GM12801 (cell line): Measurements from ENCODE around the gene MORN1.

Source experiments
- CTCF ChIP-seq: IDR thresholded peaks from one replicate; pipeline ENCODE4 v1.5.1; 2011; ENCODE audit warnings: control low read depth; ENCODE audit not compliant: insufficient read length; ENCODE audit errors: extremely low read depth

Gene MORN1

GRCh38 chr1:2389644-2390043 lies 1.7 kb downstream of the MORN1 start:
- no peak for TF ChIP-seq CTCF

- TF ChIP-seq CTCF, result no peak
Measured at GRCh38 chr1:2388004-2388913, 3.1 kb downstream of the MORN1 start.

GRCh38 chr1:2386636-2387611 lies 4.4 kb downstream of the MORN1 start:
- no peak for TF ChIP-seq CTCF

- TF ChIP-seq CTCF, result no peak
Measured at GRCh38 chr1:2385606-2386280, 5.6 kb downstream of the MORN1 start.

- no peak for TF ChIP-seq CTCF
Measured at GRCh38 chr1:2384941-2385481, 6.3 kb downstream of the MORN1 start.

GRCh38 chr1:2384130-2384860 lies 7.1 kb downstream of the MORN1 start:
- no peak for TF ChIP-seq CTCF
